Left lung (tissue), 10 donors: ENCODE data around the gene GALNT15. TPM values are rescaled to one million over a fixed set of nuclear protein-coding genes. Genes with fewer than 3 reads are reported as not detected.

Experiments used
- ATAC-seq: fragments of 200-7000 bp; cut with Tn5 transposase; one replicate; pipeline ENCODE4 v1.9.1; 2020; ENCODE audit warnings: moderate library complexity
- DNase-seq, 4 donors: peaks; one replicate each; pipeline ENCODE4 v3.0.0-alpha.2; 2013 to 2020
- H3K27ac ChIP-seq, 2 donors: fragments of 200-600 bp; sonication (generic) in 1 of 2; one replicate each; pipeline versions ENCODE4 v1.5.0 to v1.8.0; 2020 to 2021
- H3K27me3 ChIP-seq, 2 donors: fragments of 200-600 bp; sonication (generic) in 1 of 2; one replicate each; pipeline versions ENCODE4 v1.5.0 to v1.8.0; 2020 to 2021
- H3K36me3 ChIP-seq, 2 donors: fragments of 200-600 bp; sonication (generic) in 1 of 2; one replicate each; pipeline versions ENCODE4 v1.5.0 to v1.8.0; 2020 to 2021
- H3K4me1 ChIP-seq, 2 donors: fragments of 200-600 bp; one replicate each; pipeline ENCODE4 v1.8.0; 2021
- H3K4me3 ChIP-seq, 2 donors: fragments of 200-600 bp; sonication (generic) in 1 of 2; one replicate each; pipeline versions ENCODE4 v1.5.0 to v1.8.0; 2020 to 2021; ENCODE audit warnings: mild to moderate bottlenecking in 1 of 2
- H3K9me3 ChIP-seq, 2 donors: fragments of 200-600 bp; sonication (generic) in 1 of 2; one replicate each; pipeline versions ENCODE4 v1.5.0 to v1.8.0; 2020 to 2021
- CTCF ChIP-seq, 2 donors: fragments of 200-600 bp; sonication (generic) in 1 of 2; IDR thresholded peaks; one replicate each; pipeline versions ENCODE4 v1.5.0 to v1.8.0; 2021; ENCODE audit warnings: antibody characterized with exemption in 2 of 2
- intact Hi-C, 2 donors: fragments of 100-400 bp; cut with DNase I; formaldehyde crosslinking; loops; one replicate each; pipeline versions ENCODE4 v1.11.2 to v1.14.2; 2022
- polyA plus RNA-seq, 6 donors: library from polyadenylated mRNA; unstranded; fragments of 120-200 nt; gene quantifications; one replicate each; pipeline ENCODE4 v1.2.1, GENCODE V29; 2013; ENCODE audit not compliant: insufficient read length in 6 of 6
- total RNA-seq, 2 donors: library from RNA; stranded (reverse); fragmentation: NEBNext Ultra II Directional; extraction: Animal tissue kit (Norgen Biotek cat#: 25700); gene quantifications; one replicate each; pipeline ENCODE4 v1.2.1, GENCODE V29; 2021
- donor health status: DM: no; HTN: yes; CAD: no.
- donor health status: DM: no; HTN: no; CAD: no.

GALNT15 gene
- total and polyA plus RNA-seq, 8 donors, result 0.98 to 4.5 (median 1.9) TPM

GRCh38 chr3:16245609-16246008 lies 71.1 kb downstream of the GALNT15 start:
- intact Hi-C loops, result loop anchor here in 1 of 2 donors (5.0 kb wide), 2 partner anchors 198 to 428 kb away; no protein-coding TSS in a partner anchor
- DNase-seq, result no peak
- no peak for ATAC-seq

DNA sequence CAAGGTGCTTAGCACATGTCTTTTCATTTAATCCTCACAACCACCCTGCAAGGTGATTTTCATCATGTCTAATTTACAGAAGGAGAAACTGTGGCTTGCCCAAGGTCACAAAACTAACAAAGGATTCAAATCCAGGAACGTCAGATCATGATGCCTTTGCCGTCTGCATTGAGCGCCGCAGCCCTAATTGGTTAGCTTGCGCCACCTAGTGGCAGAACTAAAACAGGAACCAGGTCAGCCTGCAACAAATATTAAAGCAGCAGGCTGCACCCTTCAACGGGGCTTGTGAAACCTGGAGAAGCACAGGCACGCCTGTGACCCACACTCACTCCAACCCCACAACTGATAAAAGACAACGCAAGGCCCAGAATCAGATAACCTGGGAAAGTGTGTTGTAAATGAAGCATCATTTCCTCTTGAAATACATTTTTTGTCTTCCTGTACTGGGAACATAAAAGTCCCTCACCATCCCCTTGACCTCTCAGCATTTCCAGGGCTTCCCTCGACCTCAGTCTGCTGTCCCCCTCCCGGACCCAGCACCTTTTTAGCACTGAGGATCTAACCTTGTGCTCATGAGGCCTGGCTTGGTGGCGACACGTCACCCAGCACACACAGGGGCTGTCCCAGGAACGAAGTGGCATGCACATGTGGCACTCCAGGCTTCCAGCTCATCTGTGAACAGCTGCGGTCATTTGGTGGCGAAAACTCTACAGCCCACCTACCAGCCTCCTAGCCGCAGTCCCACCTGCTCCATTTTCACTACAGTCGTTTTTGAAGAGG lies 73.0 kb downstream of the GALNT15 start:
- intact Hi-C loops, result loop anchor here in 1 of 2 donors (5.0 kb wide), 2 partner anchors 200 to 430 kb away; no protein-coding TSS in a partner anchor
- Histone ChIP-seq H3K4me3 (no peak overlapping the region), H3K4me1 (peaks cover 0 to 14% of the 10 kb centered on the region in 2 donors), H3K36me3 (no peaks in the 10 kb centered on the region), H3K27me3 (no peaks in the 10 kb centered on the region), H3K27ac (no peak overlapping the region), H3K9me3 (no peaks in the 10 kb centered on the region)
- TF ChIP-seq CTCF (IDR thresholded peaks at IDR 0.05), result peak; percentile 88 to 90
- DNase-seq, result peak; percentile 74 to 88 (median 82)
- peak; percentile 94 for ATAC-seq

More at GRCh38 chr3:16245609-16246008, 71.1 kb downstream of the GALNT15 start:
- Histone ChIP-seq H3K4me1 (peaks cover 0 to 14% of the 10 kb centered on the region in 2 donors), H3K27me3 (no peaks in the 10 kb centered on the region), H3K4me3 (no peak overlapping the region), H3K9me3 (no peaks in the 10 kb centered on the region), H3K27ac (no peak overlapping the region), H3K36me3 (no peaks in the 10 kb centered on the region)
- TF ChIP-seq CTCF (IDR thresholded peaks at IDR 0.05), result no peak

DNA sequence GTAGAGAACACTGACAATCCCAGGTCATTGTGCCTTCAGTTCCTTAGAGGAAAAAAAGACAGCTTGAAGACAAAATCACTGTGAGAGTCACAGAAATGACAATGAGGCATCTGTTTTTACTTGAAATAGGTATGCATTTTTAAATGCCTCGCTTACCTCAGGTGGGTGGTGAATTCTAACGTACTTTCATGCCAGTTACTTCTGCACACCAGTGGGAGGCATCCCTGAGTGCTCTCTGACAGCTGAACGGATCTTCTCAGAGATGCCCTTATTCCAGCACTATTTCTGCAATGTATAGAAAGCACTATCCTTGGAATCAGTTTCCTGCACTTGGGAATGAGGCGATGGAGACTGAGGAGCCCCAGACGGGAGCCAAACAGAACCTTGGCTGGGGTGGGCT lies 74.1 kb downstream of the GALNT15 start:
- ATAC-seq (no peak), DNase-seq (no peak)
- intact Hi-C loops, result loop anchor here in 1 of 2 donors (5.0 kb wide), 2 partner anchors 201 to 431 kb away; no protein-coding TSS in a partner anchor
- TF ChIP-seq CTCF (IDR thresholded peaks at IDR 0.05), result no peak
- Histone ChIP-seq H3K4me3 (no peak overlapping the region), H3K27me3 (no peaks in the 10 kb centered on the region), H3K4me1 (peaks cover 4 to 23% of the 10 kb centered on the region in 2 donors), H3K9me3 (no peaks in the 10 kb centered on the region), H3K36me3 (no peaks in the 10 kb centered on the region), H3K27ac (no peak overlapping the region)

GRCh38 chr3:16249336-16249735 lies 74.9 kb downstream of the GALNT15 start:
- Histone ChIP-seq H3K27ac (no peak overlapping the region), H3K36me3 (no peaks in the 10 kb centered on the region), H3K27me3 (no peaks in the 10 kb centered on the region), H3K4me3 (no peak overlapping the region), H3K4me1 (peaks cover 4 to 25% of the 10 kb centered on the region in 2 donors), H3K9me3 (no peaks in the 10 kb centered on the region)
- no peak for DNase-seq
- ATAC-seq, result no peak
- intact Hi-C loops, result loop anchor here in 1 of 2 donors (5.0 kb wide), 2 partner anchors 202 to 432 kb away; no protein-coding TSS in a partner anchor
- no peak for TF ChIP-seq CTCF (IDR thresholded peaks at IDR 0.05)

DNA sequence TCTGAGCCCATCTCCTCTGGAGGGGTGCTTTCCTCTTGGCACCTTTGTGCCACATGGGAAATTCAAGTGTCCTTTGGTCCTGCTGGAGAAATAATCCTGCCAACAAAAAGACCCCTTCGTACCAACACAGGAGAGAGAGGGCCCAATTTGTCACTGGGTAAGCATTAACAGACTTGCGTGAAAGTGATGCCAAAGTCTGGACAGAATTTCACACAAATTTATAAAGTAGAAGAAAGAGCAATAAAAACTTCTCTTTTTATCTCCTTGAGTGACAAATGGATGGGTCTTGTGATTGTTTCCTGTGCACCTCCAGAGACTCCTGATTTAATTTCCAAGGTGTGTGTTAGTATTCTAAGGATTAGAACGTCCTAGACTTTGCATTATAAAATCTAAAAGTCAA lies 75.4 kb downstream of the GALNT15 start:
- DNase-seq, result no peak
- Histone ChIP-seq H3K27me3 (no peaks in the 10 kb centered on the region), H3K4me3 (no peak overlapping the region), H3K4me1 (peaks cover 4 to 20% of the 10 kb centered on the region in 2 donors), H3K36me3 (no peaks in the 10 kb centered on the region), H3K9me3 (no peaks in the 10 kb centered on the region), H3K27ac (no peak overlapping the region)
- ATAC-seq, result no peak
- no peak for TF ChIP-seq CTCF (IDR thresholded peaks at IDR 0.05)
- intact Hi-C loops, result loop anchor here in 1 of 2 donors (5.0 kb wide), 2 partner anchors 203 to 433 kb away; no protein-coding TSS in a partner anchor
